GM19023 (cell line): ENCODE results near the gene CEP20.

Experiments used
- ATAC-seq: cut with Tn5 transposase; IDR thresholded peaks from one replicate; pipeline ENCODE4 v1.9.1; 2021; ENCODE audit warnings: mild to moderate bottlenecking, moderate library complexity; ENCODE audit not compliant: unreplicated experiment

Gene CEP20

DNA sequence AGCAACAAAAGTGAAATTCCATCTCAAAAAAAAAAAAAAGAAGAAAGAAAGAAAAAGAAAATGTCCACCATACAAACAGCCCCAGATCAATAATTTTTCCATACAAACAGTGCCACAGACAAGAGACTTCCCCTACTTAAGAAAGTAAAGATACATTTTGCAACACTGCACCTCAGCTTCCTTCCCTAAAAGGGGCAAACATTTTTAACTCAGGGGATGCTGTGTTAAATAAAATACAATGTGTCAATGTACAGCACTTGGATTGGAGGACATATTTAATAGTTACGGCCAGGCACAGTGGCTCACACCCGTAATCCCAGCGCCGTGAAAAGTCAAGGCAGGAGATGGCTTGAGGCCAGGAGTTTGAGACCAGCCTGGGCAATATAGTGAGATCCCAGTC is 53.9 kb downstream of the CEP20 start:
- no peak for ATAC-seq

DNA sequence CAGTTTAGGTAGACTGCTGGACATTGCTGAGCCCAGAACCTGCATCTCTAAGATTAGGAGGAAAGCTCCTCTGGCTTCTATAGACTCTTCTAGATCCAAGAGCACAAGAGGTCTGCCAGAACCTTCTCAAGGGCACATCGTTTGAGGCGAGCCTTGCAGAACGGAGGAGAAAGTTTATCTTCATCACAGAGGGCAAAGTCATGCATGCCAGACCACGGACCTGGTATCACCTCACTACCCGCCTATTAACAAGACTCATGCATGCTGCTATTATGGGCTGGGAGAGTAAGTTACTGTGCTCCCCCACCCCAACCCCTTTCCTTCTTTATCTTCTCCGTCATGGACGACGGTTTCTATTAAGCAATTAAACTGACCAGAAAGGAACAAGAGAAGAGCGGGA is 54.9 kb downstream of the CEP20 start:
- no peak for ATAC-seq

DNA sequence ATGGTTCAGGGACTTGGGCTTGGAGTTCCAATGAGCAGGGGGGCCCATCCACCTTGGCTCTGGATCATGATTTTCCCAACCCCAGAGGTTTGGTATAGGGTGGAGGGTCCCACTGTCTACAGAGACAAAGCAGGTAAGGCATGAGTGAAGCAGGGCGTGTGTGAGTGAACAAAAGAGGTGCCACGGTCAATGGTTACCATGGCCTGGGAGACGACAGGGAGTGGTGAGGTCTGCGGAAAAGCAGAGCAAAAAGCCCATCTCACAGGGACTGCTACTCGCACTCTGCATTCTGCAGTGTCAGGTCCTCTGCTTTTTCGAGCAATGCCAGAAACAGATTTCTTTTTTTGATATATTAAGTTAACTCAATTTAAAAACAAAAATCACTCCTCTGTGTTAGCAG is 56.2 kb downstream of the CEP20 start:
- ATAC-seq, result no peak

GRCh38 chr16:15830832-15831451 is 57.5 kb downstream of the CEP20 start:
- ATAC-seq, result no peak

DNA sequence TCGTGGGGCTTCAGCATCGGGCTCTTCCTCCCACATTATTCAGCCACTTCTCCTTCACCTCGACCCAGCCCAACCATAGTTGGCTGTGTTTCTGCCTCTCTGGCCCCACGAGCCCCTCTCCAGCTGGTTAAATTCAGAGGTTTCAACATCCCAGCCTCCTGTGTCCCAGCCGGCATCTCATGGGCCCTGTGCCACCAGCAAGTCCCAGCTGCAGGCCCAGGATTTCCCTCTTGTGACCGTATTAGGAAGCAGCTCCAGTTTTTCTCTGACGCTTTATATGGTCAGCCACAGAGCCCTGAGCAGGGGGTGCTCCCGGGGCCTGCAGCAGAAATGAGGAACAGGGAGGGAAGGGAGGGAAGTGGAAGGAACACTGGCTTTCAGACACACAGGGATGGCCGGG is 58.9 kb downstream of the CEP20 start:
- no peak for ATAC-seq

DNA sequence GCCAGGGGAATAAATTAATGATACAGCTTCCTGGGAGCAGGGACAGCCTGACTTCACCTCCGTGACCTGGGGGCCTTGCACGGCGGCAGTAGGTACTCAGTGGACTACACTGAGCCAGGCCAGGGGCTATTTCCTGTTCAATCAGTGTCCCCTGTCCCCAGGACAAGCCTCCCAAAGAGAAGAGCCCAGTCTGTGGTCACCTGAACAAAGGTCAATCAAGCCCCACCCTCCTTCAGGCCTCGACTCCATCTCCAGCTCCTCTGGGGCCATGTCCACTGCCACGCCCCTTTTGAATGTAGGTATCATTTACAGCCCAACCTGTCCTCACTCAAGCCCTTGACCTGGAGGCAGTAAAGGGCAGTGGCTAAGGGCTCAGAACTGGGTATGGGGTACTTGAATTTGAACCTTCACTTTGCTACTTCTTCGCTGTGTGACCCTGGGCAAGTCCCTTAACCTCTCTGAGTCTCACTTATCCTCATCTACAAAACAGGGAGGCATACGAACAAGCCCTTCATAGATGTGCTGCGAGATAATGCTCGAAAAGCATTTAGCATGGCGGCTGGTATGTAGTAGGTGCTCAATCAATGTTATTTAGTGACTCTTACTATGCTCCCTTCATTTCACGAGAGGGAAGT is 60.6 kb downstream of the CEP20 start:
- ATAC-seq, result no peak

DNA sequence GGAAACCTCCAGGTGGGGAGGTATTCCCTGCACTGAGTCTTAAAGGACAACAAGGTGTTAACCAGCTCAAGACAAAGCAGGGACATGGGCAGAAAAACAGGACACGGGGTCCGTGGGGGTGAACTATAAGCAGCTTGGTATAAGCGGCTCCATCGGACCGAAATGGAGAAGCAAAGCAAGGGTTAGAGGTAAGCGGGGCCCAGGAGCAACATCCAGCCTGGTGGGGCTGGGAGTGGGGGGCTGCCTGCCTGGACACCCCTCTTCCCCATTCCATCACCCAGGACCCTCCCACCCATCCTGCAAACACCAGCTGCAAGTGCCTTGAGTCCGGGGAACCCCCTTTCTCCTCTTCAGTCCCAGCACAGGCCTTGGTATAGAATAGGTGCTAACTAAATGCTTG is 61.1 kb downstream of the CEP20 start:
- no peak for ATAC-seq

DNA sequence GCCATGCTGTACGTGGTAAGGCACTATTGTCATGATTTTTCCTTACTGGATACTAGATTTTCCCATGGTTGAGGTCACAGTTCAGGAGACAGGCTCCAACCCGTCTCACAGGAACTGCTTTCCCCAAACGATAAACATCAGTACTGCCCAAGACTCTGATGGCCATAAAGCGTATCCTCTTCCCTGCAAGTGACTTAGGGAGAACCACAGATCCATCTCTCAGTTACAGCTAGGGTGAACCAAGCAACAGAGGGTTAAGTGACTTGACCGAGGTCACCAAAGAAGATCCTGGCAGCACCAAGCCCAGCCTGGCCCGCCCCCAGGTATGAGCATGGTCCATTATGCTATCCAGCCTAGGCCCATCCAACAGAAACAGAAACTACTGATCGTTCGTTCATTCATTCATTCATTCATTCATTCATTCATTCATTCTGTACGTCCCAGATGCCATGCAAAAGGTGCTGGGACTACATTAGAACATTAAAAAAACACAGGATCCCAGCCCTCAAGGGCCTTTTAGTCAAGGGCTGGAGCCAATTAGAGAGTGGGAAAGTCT is 62.6 kb downstream of the CEP20 start:
- no peak for ATAC-seq

GRCh38 chr16:15822957-15823356 is 65.4 kb downstream of the CEP20 start:
- ATAC-seq, result no peak

DNA sequence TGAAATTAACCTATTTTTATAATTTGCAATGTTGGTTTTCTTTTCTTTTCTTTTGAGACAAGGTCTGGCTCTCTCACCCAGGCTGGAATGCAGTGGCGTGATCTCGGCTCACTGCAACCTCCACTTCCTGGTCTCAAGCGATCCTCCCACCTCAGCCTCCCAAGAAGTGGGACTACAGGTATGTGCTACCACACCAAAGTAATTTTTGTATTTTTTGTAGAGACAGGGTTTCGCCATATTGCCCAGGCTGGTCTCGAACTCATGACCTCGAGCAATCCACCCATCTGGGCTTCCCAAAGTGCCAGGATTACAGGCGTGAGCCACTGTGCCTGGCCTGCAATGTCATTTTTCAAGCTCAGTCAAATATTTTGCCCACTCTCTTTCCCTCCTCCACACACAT is 67.6 kb downstream of the CEP20 start:
- ATAC-seq, result no peak

DNA sequence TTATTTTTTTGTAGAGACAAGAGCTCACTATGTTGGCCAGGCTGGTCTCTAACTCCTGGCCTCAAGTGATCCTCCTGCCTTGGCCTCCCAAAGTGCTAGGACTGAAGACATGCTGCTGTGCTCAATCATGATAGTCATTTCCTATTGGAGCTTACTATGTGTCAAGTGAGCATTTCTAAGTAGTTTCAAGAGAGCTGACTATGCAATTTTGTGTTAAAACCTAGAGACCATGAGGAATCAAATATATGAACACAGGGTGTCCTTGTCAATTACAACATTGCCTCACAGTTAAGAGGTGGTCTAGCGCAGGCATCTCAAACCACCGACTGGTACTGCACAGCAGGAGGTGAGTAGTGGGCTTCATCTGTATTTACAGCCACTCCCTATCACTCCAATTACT is 69.4 kb downstream of the CEP20 start:
- no peak for ATAC-seq

- no peak for ATAC-seq
Measured at GRCh38 chr16:15817446-15817845, 71.0 kb downstream of the CEP20 start.

DNA sequence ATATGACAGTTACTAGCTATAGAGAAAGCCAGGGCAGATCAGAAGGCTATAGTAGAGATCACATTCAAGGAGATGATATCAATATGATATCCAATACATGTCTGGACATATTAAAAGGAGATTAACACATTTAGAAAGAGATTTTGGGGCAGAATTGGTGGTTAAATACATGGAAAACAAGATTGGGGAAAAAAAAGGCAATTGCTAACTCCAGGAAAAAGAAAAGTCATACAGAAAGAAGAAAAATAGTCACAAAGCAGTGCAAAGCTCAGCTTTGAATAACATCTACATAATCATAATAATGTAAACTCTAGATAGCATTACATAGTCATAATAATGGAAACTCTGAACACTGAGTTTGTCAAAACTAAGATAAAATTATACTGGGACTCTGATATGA is 72.2 kb downstream of the CEP20 start:
- no peak for ATAC-seq
